Pancreas (tissue), 10 donors: ENCODE measurements around the gene EXOSC10. TPM values are rescaled to one million over a fixed set of nuclear protein-coding genes. Genes with fewer than 3 reads are reported as not detected.

Experiments
- ATAC-seq, 4 donors: fragments of 200-7000 bp; cut with Tn5 transposase; one replicate each; pipeline versions ENCODE4 v1.8.0 to v1.9.1; 2020; ENCODE audit warnings: mild to moderate bottlenecking in 4 of 4, moderate library complexity in 4 of 4
- DNase-seq, 6 donors: peaks; one replicate each; pipeline ENCODE4 v3.0.0-alpha.2; 2020
- FAIRE-seq: peaks from 2 replicates; lab custom pipeline; 2012; peaks lifted over from hg19 to GRCh38; lab: Jason Lieb, UNC
- H3K27ac ChIP-seq, 4 donors: fragments of 200-600 bp; sonication (generic); 1 replicate in 3 of 4; 2 replicates in 1 of 4; pipeline versions ENCODE4 v1.5.0 to v1.8.0; 2020
- H3K27me3 ChIP-seq, 4 donors: fragments of 200-600 bp; one replicate each; pipeline ENCODE4 v1.8.0; 2021
- H3K36me3 ChIP-seq, 3 donors: fragments of 200-600 bp; sonication (generic) in 1 of 3; one replicate each; pipeline versions ENCODE4 v1.5.0 to v1.8.0; 2020 to 2021
- H3K4me1 ChIP-seq, 3 donors: fragments of 200-600 bp; one replicate each; pipeline ENCODE4 v1.8.0; 2021
- H3K4me3 ChIP-seq, 4 donors: fragments of 200-600 bp; sonication (generic) in 2 of 4; one replicate each; pipeline versions ENCODE4 v1.5.0 to v1.8.0; 2020 to 2021
- H3K9me3 ChIP-seq, 4 donors: fragments of 200-600 bp; one replicate each; pipeline ENCODE4 v1.8.0; 2021
- WGBS, 2 donors: extraction: QIAGEN DNeasy Blood & Tissue Kit; methylation state at CpG; one replicate each; pipeline ENCODE4 v1.1.7; 2013; 5-methylcytosine and 5-hydroxymethylcytosine counted together
- intact Hi-C, 3 donors: fragments of 100-400 bp; cut with DNase I; formaldehyde crosslinking; loops; one replicate each; pipeline versions ENCODE4 v1.11.1 to v1.14.2; 2022
- polyA plus RNA-seq, 2 donors: library from polyadenylated mRNA; stranded (reverse); fragments of 200-250 nt; gene quantifications; one replicate each; pipeline ENCODE4 v1.2.3, GENCODE V29; 2013
- total RNA-seq, 6 donors: library from RNA; stranded (reverse); fragmentation: NEBNext Ultra II Directional in 4 of 6; extraction: Animal tissue kit (Norgen Biotek cat#: 25700) in 4 of 6; gene quantifications; one replicate each; pipeline versions ENCODE4 v1.2.1 to v1.2.4, GENCODE V29; 2021 to 2023
- TF ChIP-seq, protein P1 (sequence below), 4 donors: fragments of 200-600 bp; sonication (generic) in 3 of 4; IDR thresholded peaks; one replicate each; pipeline versions ENCODE4 v1.5.0 to v1.8.0; 2021; ENCODE audit warnings: antibody characterized with exemption in 4 of 4
- donor health status: healthy with polysubstance abuse.
- donor health status: DM: no; HTN: no; CAD: no; lungs with moderate emphysema.
- donor health status: DM: no; HTN: no; CAD: no.
- donor health status: control.
- donor health status: control.
- donor health status: Bipolar disorder and iron deficiency.
- donor health status: DM: yes; HTN: yes; CAD: no.
- donor health status: DM: no; HTN: no; CAD: no.
- donor health status: DM: no; HTN: no; CAD: no.
- donor health status: DM: yes; HTN: yes; CAD: no.

The EXOSC10 gene
- total and polyA plus RNA-seq, 8 donors: 16.3 to 65.1 (median 22.3) TPM

GRCh38 chr1:11134898-11135266 lies 35.2 kb upstream of the EXOSC10 start:
- TF ChIP-seq, protein P1, sequence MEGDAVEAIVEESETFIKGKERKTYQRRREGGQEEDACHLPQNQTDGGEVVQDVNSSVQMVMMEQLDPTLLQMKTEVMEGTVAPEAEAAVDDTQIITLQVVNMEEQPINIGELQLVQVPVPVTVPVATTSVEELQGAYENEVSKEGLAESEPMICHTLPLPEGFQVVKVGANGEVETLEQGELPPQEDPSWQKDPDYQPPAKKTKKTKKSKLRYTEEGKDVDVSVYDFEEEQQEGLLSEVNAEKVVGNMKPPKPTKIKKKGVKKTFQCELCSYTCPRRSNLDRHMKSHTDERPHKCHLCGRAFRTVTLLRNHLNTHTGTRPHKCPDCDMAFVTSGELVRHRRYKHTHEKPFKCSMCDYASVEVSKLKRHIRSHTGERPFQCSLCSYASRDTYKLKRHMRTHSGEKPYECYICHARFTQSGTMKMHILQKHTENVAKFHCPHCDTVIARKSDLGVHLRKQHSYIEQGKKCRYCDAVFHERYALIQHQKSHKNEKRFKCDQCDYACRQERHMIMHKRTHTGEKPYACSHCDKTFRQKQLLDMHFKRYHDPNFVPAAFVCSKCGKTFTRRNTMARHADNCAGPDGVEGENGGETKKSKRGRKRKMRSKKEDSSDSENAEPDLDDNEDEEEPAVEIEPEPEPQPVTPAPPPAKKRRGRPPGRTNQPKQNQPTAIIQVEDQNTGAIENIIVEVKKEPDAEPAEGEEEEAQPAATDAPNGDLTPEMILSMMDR (IDR thresholded peaks at IDR 0.05): no peak
- Histone ChIP-seq H3K27ac (no peak overlapping the region), H3K36me3 (peaks cover 3 to 50% (median 12%) of the 10 kb centered on the region in 3 donors), H3K9me3 (no peaks in the 10 kb centered on the region), H3K4me3 (no peak overlapping the region), H3K27me3 (no peaks in the 10 kb centered on the region), H3K4me1 (no peaks in the 10 kb centered on the region)
- DNase-seq (no peak), ATAC-seq (no peak), FAIRE-seq (no peak)
- intact Hi-C loops: no loop called here
- 84 to 87% methylated on average over 5 of the region's 5 CpGs for WGBS, 2 donors

DNA sequence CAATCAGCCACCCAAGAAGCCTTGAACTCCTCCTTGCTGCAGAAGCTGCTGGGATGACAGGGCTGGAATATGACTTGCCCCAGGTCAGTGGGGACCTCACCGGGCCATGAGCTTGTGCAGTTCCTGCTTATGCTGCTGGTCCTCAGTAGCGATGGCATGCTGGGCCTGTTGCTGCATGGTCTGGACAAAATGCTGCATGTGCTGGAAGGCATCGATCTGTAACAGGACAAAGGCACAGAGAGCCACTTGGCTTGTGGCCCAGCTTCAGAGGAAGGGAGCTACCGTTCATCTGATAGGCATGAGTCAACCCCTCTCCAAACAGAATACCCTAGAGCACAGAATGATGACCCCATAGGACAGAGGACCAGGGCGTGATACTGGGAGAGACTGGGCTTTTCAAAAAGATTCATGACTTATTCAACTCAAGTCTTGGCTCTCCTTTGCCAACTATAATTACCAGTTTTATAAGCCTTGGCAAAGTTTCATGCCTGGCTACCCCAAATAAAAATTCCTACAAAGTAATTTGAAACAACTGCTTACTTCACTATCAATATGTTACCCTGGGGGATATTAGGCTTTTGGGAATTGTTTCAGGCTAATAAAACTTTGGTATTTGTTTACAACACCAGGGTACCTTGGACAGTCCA lies 34.7 kb upstream of the EXOSC10 start:
- FAIRE-seq (no peak), DNase-seq (no peak), ATAC-seq (no peak)
- Histone ChIP-seq H3K9me3 (no peaks in the 10 kb centered on the region), H3K4me3 (no peak overlapping the region), H3K4me1 (no peaks in the 10 kb centered on the region), H3K27me3 (no peaks in the 10 kb centered on the region), H3K36me3 (peaks cover 4 to 55% (median 17%) of the 10 kb centered on the region in 3 donors), H3K27ac (no peak overlapping the region)
- 72 to 75% methylated on average over 5 of the region's 5 CpGs for WGBS, 2 donors
- TF ChIP-seq, protein P1 (IDR thresholded peaks at IDR 0.05): no peak
- intact Hi-C loops: no loop called here

- H3K9me3 ChIP-seq: no peaks in the 10 kb centered on the region
- H3K27ac ChIP-seq: no peak overlapping the region
- no peak for DNase-seq
- H3K36me3 ChIP-seq: peaks cover 4 to 55% (median 31%) of the 10 kb centered on the region in 3 donors
- intact Hi-C loops: no loop called here
- no peak overlapping the region for H3K4me3 ChIP-seq
- TF ChIP-seq, protein P1 (IDR thresholded peaks at IDR 0.05): no peak
- 87% methylated on average over 8 of the region's 8 CpGs for WGBS, 2 donors
- no peak for ATAC-seq
- no peaks in the 10 kb centered on the region for H3K4me1 ChIP-seq
- H3K27me3 ChIP-seq: no peaks in the 10 kb centered on the region
- no peak for FAIRE-seq
Observed at GRCh38 chr1:11132563-11133293, 33.1 kb upstream of the EXOSC10 start.

- no peaks in the 10 kb centered on the region for H3K4me1 ChIP-seq
- TF ChIP-seq, protein P1 (IDR thresholded peaks at IDR 0.05): no peak
- no peaks in the 10 kb centered on the region for H3K27me3 ChIP-seq
- intact Hi-C loops: no loop called here
- no peak overlapping the region for H3K4me3 ChIP-seq
- no peak overlapping the region for H3K27ac ChIP-seq
- 43 to 49% methylated on average over 3 of the region's 3 CpGs for WGBS, 2 donors
- H3K36me3 ChIP-seq: peaks cover 4 to 55% (median 37%) of the 10 kb centered on the region in 3 donors
- no peak for DNase-seq
- no peaks in the 10 kb centered on the region for H3K9me3 ChIP-seq
- ATAC-seq: no peak
- FAIRE-seq: no peak
Observed at GRCh38 chr1:11131816-11132215, 32.1 kb upstream of the EXOSC10 start.

DNA sequence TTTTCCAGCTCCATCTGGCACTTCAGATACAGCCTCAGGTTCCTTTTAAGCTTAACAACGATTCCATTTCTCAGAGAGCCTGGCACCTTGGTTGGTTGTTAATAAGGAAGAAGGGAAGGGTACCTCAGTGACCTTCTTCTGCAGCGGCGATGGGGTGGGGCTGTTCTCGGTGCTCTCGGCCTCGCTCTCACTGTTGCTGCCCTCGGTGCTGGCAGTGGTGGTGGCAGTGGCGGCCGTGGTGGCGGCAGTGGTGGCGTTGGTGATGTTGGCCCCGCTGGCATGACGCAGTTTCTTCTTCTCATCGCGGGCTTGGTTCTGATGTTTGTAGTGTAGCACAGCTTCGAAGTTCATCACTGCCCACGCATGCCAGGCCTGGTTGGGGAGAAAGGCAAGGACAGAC lies 30.7 kb upstream of the EXOSC10 start:
- no peak for DNase-seq
- TF ChIP-seq, protein P1 (IDR thresholded peaks at IDR 0.05): no peak
- no peak for FAIRE-seq
- H3K4me3 ChIP-seq: no peak overlapping the region
- WGBS, 2 donors: 96 to 97% methylated on average over 17 of the region's 17 CpGs
- ATAC-seq: no peak
- H3K36me3 ChIP-seq: peaks cover 4 to 64% (median 40%) of the 10 kb centered on the region in 3 donors
- intact Hi-C loops: no loop called here
- H3K27me3 ChIP-seq: no peaks in the 10 kb centered on the region
- no peak overlapping the region for H3K27ac ChIP-seq
- no peaks in the 10 kb centered on the region for H3K4me1 ChIP-seq
- H3K9me3 ChIP-seq: no peaks in the 10 kb centered on the region
